Measurements from ENCODE around the gene P3H1. TPM values are rescaled to one million over a fixed set of nuclear protein-coding genes. Genes with fewer than 3 reads are reported as not detected.
A peak's percentile ranks its signal among the peaks of the same experiment; 100 is the strongest.

P3H1 gene
- total RNA-seq, 1 donor from 2014 or later: 221 TPM

GRCh38 chr1:42765832-42766740 is 742 bp downstream of the P3H1 start:
- TF ChIP-seq CTCF (IDR thresholded peaks at IDR 0.05): peak; percentile 67
- peaks cover 13% of the 10 kb centered on the region for H3K36me3 Mint-ChIP-seq (ENCODE audit: unreplicated experiment)
- no peak overlapping the region for H3K4me3 Mint-ChIP-seq (ENCODE audit: unreplicated experiment)
- DNase-seq (ENCODE audit: extremely low spot score, unreplicated experiment): peak; percentile 86
- H3K27ac Mint-ChIP-seq (ENCODE audit: unreplicated experiment): no peak overlapping the region
- peaks cover 22% of the 10 kb centered on the region for H3K4me1 Mint-ChIP-seq (ENCODE audit: unreplicated experiment)
- H3K9me3 Mint-ChIP-seq (ENCODE audit: unreplicated experiment): no peaks in the 10 kb centered on the region
- no peaks in the 10 kb centered on the region for H3K27me3 Mint-ChIP-seq (ENCODE audit: unreplicated experiment)

GRCh38 chr1:42765269-42765668 is 1.6 kb downstream of the P3H1 start:
- no peaks in the 10 kb centered on the region for H3K9me3 Mint-ChIP-seq (ENCODE audit: unreplicated experiment)
- peaks cover 19% of the 10 kb centered on the region for H3K4me1 Mint-ChIP-seq (ENCODE audit: unreplicated experiment)
- H3K27me3 Mint-ChIP-seq (ENCODE audit: unreplicated experiment): no peaks in the 10 kb centered on the region
- peaks cover 8% of the 10 kb centered on the region for H3K36me3 Mint-ChIP-seq (ENCODE audit: unreplicated experiment)
- H3K4me3 Mint-ChIP-seq (ENCODE audit: unreplicated experiment): no peak overlapping the region
- no peak for TF ChIP-seq CTCF (IDR thresholded peaks at IDR 0.05)
- DNase-seq (ENCODE audit: extremely low spot score, unreplicated experiment): no peak
- H3K27ac Mint-ChIP-seq (ENCODE audit: unreplicated experiment): no peak overlapping the region

- no peak for DNase-seq (ENCODE audit: extremely low spot score, unreplicated experiment)
- Mint-ChIP-seq H3K36me3 (ENCODE audit: unreplicated experiment) (peaks cover 15% of the 10 kb centered on the region), H3K9me3 (ENCODE audit: unreplicated experiment) (no peaks in the 10 kb centered on the region), H3K4me3 (ENCODE audit: unreplicated experiment) (no peak overlapping the region), H3K4me1 (ENCODE audit: unreplicated experiment) (peaks cover 7% of the 10 kb centered on the region), H3K27me3 (ENCODE audit: unreplicated experiment) (no peaks in the 10 kb centered on the region), H3K27ac (ENCODE audit: unreplicated experiment) (no peak overlapping the region)
- no peak for TF ChIP-seq CTCF (IDR thresholded peaks at IDR 0.05)
These were observed 4.6 kb downstream of the P3H1 start for GRCh38 chr1:42762269-42762668.

GRCh38 chr1:42761567-42761966 is 5.3 kb downstream of the P3H1 start:
- H3K27ac Mint-ChIP-seq (ENCODE audit: unreplicated experiment): no peak overlapping the region
- no peak for TF ChIP-seq CTCF (IDR thresholded peaks at IDR 0.05)
- H3K9me3 Mint-ChIP-seq (ENCODE audit: unreplicated experiment): no peaks in the 10 kb centered on the region
- H3K4me3 Mint-ChIP-seq (ENCODE audit: unreplicated experiment): no peak overlapping the region
- no peaks in the 10 kb centered on the region for H3K27me3 Mint-ChIP-seq (ENCODE audit: unreplicated experiment)
- peaks cover 21% of the 10 kb centered on the region for H3K36me3 Mint-ChIP-seq (ENCODE audit: unreplicated experiment)
- DNase-seq (ENCODE audit: extremely low spot score, unreplicated experiment): no peak
- H3K4me1 Mint-ChIP-seq (ENCODE audit: unreplicated experiment): peaks cover 11% of the 10 kb centered on the region

GRCh38 chr1:42759114-42759513 is 7.7 kb downstream of the P3H1 start:
- no peak overlapping the region for H3K27ac Mint-ChIP-seq (ENCODE audit: unreplicated experiment)
- no peaks in the 10 kb centered on the region for H3K27me3 Mint-ChIP-seq (ENCODE audit: unreplicated experiment)
- H3K4me3 Mint-ChIP-seq (ENCODE audit: unreplicated experiment): no peak overlapping the region
- TF ChIP-seq CTCF (IDR thresholded peaks at IDR 0.05): no peak
- no peak for DNase-seq (ENCODE audit: extremely low spot score, unreplicated experiment)
- H3K9me3 Mint-ChIP-seq (ENCODE audit: unreplicated experiment): no peaks in the 10 kb centered on the region
- peaks cover 40% of the 10 kb centered on the region for H3K36me3 Mint-ChIP-seq (ENCODE audit: unreplicated experiment)
- peaks cover 11% of the 10 kb centered on the region for H3K4me1 Mint-ChIP-seq (ENCODE audit: unreplicated experiment)

All from osteocyte (in vitro differentiated cells).